ENCODE measurements around the gene PRKD2.
"Not testable (repeated sequence)": the region's sequence is repeated elsewhere in the genome, so short reads cannot be mapped to it uniquely, and the experiment has no call there.

Gene PRKD2

DNA sequence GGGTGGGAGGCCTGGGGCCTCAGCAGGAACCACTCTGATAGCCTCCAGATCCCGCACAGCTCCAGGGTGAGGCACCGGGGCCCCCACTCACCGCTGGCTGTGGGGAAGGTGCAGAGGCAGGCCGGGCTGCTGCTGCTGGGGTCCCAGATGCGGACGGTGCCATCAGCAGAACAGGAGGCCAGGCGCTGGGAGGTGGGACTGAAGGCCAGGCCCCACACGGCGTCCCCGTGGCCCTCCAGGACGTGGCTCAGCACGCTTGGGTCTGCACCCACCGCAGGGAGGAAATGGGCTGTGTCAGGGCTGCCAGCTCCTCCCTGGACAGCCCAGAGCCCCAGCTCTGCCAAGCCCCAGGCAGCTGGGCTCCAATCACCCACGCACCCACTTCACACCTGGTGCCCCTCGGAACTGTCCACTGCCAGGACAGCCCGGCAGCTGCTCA, 6.1 kb upstream of the PRKD2 start:
- no peak for DNase-seq

DNA sequence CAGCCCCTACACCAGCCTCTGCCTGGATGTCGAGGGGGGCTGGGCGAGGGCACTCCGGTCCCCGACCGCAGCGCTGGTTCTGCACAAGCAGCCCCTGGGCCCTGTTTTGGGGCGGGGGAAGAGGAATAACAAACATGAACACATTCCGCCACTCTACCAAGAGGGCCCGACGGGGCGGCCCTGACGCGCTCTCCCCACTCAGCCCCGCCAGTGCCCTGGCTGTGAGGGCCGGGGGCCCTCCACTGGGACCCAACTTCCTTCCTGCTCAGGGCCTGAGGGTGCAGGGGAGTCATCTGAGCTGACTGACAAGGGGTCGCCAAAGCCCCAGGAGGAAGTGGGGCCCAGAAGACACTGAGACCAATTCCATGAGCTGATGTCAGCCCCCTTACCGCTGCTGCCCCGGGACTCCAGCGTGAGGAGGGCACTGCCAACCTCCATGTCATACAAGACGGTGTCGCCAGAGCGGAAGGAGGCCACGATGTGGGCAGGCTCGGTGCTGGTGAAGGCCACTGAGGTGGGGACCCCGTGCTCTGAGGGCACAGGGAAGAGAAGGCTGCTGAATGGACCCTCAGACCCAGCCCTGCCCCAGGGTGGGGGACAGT, 5.6 kb upstream of the PRKD2 start:
- DNase-seq: no peak

DNA sequence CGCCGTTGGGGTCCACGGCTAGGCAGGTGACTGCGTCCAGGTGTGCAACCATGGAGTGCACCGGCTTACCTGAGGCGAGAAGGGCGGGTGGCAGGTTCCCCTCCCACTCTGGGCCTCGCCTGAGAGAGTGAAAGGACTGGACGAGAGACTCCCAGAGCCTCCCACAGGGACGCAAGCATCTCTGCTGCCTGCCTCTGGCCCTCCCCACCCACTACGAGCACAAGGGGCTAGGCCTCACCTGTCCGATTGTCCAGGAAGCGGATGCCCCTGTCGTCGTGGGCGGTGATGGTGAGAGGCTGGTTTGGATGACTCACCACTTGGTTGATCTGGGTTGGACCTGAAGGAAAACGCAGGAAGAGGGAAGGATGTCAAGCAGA, 5.1 kb upstream of the PRKD2 start:
- DNase-seq: no peak

DNA sequence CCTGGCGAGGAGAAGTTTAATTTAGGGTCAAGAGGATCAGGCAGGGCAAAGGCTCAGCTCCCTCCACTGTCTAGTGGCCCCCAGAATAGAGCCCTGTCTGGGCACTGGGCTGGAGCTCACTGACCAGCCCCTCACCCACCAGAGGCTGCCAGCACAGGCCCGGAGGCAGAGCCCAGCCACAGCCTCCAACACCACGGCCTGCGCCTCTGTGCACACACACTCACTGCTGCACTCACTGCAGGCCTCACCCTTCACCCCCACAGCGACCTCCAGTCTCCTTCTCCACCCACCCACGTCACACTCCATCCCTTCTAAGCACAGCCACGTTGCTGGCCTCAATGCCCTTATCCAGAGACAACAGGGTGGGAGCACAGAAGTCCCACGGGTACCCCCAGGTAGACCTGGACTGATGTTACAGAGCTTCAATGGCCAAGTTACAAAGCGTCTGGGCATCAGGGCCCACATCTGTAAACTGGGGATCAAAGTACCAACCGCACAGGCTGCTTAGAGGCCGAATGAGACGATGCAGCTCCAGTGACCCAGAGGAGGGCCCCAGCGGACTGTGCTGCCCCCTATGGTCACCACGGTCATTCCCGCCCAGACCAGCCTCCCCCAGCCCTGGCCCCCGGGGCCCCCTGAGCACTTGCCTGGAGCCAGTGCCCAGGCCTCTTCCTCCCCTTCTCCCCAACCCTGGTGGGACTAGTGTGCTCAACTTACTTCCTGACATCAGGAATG, 4.5 kb upstream of the PRKD2 start:
- DNase-seq: no peak

DNA sequence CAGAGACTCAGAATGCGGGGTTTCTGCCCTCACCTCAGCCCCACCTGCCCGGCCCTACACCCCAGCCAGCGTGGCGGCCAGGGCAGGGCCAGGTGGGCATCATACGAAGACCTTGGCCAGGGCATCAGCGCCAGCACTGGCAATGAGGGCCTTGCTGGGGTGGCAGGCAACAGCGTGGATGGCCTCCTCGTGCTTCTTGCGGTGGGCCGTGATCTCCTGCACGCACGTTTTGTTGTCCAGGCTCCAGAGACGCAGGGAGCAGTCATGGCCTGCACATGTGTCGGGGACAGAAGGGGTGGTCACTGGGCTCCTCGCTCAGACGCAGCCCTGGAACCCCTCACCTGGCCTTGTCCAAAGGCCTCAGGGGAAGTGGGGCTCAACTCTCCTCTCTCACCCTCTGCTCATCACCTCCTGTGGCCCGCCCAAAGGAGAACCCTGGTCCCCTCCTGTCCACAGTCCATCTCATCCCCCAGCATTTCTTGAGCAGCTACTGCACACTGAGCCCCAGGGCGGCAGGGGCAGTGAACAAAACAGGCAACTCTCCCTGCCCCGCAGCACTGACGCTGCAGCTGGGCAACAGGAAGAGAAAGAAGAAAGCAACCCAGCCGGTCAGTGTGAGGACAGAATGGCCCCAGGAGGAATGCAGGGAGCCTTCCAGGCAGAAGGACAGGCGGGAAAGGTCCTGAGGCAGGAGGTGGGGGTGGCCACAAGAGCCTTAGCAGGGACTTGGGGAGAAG, 3.8 kb upstream of the PRKD2 start:
- no peak for DNase-seq

DNA sequence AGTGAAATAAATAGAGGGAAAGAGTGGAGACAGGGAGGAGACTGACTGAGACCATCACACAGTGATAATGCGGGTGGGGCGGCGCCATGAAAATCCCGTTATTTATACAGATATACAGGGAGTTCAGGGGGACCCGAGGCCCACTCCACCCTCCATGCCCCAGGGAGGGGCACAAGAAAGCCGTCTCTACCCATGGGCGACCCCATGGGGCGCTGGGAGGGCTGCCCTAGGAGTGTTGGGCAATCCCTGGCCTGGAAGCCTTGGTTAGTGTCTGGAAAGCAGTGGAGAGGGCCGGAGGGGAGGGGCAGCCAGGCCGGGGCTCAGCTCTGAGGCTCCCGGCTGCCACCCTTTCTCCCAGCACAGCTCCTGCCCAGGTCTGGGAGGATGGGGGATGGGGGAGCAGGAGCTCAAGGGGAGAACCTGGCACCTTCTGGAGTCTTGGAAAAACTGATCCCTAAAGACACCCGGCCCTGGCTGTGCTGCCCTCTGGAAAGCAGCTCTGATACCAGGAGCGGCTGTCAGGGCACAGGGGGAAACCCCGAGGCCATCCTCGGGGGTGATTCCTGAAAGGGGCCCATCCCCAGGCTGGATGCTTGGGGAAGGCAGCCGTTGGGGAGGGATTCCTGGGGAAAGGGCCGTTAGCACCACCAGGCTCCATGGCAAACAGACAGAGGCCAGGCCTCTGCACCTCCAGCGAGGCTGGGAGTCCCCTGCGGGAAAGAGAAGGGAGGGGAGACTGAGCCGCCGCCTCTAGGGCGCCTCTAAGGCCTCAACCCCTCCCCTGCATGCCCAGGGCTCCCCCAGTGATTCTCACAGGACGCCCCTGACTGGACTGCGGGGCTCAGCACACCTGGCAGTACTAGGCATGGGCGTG, 3.0 kb upstream of the PRKD2 start:
- DNase-seq: no peak

DNA sequence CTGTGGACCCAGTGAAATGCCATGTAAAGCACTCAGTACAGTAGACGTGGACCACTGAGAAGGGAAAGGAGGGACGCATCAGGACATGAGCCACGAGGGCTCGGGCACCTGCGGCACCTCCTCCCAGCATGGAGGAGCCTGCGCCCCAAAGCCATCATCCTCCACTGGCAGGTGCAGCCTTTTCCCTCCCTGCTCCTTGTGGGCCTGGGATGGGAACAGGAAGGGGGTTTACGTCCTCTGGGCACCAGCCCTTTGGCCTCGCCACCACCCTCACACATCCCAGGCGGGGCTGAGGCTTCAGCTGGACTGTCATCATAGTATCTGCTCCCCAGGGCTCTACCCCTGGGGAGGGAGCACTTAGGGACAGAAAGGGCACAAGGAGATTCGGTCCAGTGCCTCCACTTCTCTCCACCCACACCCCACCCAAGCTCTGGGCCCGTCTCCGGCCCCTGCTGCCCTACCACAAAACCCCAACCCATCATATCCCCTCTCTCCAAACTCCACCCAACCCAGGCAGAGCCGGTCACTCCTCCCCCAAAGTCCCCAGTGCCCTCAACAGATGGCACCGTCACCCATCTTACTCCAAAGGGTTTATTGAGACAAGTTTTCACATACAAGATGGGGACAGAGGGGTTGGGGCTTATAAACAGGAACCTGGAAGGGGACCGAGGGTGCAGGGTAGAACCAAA, 2.2 kb upstream of the PRKD2 start:
- no peak for DNase-seq

DNA sequence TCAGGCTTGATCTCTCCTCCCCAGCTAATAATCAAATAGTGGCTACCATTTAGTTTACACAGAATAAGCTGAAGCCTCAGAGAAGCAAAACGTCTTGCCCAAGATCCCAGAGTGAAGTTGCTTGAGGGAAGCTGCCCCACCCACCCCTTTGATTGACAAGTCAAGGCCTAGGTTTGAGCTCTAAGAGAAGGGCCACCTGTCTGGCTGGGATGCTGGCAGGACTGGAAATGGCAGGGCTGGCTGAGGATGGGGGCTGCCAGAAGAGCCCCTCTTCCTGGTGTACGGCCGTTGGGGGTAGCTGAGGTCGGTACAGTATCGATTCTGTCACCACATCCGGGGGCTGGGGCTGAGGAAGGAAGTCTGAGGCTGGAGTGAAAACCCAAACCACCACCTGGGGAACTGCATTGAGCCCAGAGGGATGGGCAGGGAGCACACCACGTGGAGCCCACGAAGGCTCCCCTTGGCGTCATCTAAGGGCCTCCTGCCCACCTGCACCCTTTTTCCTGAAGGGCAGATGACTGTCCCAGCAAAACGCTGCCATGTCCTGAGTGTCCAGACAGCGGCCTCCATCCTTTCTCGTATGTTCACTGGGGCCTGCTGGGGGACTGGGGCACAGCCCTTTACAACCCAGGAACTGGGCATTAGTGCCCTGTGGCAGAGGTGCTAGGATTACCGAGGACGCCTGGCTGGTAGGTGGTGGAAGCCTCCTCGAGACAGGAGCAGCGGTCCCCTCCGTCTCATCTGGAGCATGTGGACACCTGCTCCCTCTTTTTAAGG, 1.4 kb upstream of the PRKD2 start:
- no peak for DNase-seq

DNA sequence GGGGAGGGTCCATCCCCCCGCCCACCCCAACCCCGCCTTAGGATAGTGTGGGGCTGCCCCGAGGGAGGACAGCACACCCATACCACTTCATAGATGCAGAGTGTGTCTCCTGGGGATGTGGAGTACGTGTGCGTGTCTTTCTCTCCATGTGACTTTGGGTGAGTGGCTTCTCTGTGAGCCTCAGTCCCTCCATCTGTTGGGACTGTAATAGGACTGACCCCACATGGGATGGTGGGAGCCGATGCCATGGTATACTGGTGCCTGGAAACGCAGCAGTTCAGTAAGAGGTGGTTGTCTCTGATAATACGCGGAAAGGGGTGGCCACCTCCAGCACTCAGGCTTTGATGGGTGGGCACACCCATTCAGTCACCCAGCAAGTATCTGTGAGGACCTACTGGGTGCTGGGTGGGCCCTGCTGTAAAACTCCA, 816 bp upstream of the PRKD2 start:
- no peak for DNase-seq

DNA sequence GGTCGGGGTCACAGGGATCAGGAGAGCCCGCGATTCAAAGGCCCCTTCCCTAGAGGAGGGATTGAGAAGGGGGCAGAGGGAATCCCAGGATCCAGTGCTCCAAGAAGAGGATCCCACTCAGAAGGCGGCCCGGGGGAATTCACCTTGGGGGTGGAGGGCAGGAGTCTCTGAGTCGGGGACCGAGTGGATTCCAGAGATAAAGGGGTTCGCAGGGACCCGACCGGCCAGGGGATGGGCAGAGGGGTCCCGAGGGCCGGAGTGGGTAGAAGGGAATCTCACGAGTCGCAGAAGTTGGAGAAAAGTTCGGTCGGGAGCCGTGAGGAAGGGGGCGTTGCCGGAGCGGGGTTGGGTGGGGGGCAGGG, 261 bp downstream of the PRKD2 start:
- DNase-seq: no peak

DNA sequence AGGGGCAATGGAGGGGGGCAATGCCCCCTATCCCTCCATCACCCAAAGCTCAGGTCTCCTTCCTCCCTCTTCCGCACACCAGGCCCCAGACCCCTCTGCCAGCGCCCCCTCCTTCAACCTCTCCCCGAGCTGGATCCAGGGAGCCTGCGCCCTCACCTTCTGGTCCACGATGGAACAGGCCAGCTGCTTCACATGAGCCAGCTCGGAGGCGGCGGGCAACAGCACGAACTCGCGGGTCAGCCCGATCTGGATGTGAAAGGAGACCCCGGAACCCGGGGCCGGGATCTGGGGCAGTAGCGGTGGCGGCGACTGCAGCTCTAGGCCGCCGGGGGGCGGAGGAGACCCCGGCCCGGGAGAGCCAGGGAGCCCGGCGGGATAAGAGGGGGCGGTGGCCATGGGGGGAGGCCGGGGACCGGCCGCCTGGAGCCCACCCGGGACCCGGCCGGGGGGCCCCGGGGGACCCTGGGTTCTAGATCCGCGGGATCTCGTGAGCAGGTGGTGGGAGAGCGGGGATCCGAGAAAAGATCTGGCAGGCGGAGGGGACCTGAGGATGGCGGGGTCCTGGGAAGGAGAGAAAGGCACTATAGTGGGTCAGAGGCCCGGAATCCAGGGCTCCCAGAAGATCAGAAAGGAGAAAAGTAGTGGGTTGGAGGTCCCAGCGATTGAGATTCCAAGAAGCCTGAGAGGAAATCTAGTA, 791 bp downstream of the PRKD2 start:
- no peak for DNase-seq

DNA sequence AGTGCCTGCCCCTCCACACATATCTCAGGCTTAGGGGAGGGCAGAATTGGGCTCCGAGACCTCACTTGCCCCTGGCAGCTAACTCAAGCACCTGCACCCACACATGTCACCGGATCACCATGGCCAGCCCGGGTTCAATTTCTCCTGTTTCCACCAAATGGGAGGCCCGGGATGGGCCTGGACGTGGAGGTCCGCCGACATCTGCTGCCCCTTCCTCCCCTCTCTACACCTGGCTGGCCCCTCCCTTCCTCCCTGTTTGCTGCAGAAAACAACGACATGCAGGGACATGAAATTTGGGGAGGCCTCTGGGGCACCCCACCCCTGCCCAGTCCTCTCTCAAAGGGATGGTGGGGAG, 1.3 kb downstream of the PRKD2 start:
- DNase-seq: no peak

DNA sequence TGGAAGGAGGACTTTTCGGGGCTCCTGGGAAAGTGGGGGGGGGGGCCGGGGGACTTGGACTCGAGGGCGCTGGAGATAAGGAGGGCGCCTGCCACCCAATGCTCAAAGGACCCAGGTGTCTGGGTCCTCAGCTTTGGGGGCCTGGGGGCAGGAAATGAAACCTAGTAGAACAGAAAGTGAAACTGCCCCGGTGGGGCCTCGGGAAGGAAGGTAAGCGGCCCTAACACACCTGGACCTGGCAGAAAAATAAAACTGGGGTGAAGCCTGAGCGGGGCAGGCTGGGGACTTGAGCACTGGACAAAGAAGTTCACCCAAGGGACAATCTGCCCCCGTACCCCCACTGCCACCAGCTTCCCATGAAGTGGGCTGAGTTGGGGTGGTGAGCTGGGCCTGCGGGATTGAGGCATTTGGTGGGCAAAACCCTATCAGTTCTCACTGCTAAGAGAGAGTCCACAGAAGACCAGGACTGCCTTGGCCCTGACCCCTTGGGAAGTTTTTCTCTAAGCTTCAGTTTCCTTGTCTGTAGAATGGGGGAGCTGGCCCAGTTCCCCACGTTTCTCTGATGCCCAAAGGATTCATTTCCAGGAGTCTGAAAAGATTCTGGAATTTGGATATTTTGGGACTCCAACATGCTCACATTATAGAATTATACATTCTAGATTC, 2.3 kb downstream of the PRKD2 start:
- peak; percentile 52 for DNase-seq

DNA sequence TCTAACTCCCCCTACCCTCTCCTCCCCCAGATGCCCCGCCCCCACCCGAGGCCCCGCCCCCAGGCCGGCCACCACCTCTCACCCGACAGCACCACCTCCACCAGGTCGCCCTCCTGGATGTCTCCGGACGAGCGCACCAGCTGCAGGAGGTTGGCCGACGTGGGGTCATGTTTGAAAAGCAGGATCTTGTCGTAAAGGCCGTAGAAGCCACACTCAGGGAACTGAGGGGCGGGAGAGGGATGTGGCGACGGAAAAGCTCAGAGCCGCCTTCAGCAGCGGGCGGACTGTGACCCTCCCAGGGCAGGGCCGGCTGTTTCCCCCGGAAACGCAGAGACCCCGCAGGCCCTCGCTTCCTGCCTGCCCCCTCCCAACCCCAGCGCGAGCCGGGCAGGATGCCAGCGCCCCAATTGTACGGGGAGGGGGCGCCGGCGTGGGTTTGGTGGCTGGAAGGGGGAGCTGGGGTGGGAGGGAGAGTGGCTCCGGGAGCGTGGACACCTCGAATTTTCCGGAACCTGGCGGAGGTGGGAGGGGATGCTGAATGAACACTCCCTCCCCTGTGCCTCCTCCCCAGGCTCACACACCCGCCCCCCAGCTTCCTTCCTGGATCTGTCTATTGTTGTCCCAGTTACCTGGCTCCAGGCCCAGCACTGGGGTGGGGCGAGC, 3.0 kb downstream of the PRKD2 start:
- peak; percentile 52 for DNase-seq

DNA sequence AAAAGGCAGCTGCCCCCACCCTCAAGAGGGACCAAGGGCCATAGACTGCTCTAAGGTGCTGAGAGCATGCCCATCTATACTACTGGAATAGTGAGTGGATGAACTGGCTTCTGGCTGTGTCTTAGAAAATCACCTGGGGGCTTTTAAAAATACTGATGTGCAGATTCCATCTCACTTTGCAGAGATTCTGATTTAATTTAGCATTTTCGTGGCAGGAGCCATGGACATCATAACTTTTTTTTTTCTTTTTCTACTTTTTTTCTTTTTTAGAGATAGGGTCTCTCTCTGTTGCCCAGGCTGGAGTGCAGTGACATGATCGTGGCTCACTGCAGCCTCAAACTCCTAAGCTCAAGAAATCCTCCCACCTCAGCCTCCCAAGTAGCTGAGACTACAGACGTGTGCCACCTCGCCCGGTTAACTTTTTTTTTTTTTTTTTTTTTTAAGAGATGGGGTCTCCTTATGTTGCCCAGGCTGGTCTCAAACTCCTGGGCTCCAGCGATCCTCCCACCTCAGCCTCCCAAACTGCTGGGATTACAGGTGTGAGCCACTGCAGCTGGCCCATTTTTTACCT, 4.1 kb downstream of the PRKD2 start:
- not testable (repeated sequence) for DNase-seq

DNA sequence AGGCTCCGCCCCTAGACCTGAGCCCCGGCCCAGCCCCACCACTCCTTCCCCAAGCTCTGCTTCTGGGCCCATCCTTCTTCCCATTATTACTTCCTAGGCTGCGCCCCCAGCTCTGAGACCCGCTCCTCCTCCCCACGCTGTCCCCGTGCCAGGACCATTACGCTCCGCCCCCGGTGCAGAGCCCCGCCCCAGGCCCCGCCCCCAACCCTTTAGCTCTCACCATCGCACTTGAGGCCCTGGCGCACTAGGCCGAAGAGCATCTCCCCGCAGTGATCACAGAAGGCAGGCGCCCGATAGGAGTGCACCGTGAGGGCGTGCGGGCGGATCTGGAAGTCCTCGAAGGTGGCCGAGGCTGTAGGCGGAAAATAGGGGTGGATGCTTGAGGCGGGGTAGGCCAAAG, 6.2 kb downstream of the PRKD2 start:
- no peak for DNase-seq

DNA sequence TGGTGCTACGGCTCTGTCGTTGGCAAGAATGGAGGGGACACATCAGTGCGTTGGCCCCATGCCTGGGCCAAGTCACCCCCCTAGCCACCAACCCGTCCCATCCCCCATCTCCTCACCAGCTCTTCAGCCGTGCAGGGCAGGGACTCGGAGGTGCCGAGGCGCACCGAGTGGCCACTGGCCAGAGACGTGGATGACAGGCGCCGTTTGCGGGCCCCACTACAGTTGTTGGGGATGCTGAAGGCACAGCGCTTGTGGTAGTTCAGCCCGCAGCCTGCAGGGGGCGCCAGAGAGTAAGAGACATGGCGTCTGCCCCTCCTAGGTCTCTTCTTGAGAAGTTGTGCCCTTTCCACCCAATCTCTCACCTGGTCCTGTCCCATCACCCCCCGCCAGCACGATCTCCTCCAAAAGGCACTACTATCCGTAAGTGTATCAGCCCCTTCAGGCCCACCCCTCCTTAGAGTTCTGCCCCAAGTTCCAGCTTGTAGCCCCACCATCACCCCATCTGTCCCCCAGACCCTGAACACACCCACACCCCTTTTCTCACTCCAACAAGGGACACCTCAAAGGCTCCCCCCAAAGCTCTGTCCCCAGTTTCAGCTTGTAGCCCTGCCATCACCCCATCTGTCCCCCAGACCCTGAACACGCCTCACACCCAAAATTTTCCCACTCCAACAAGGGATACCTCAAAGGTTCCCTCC, 12.4 kb downstream of the PRKD2 start:
- no peak for DNase-seq

DNA sequence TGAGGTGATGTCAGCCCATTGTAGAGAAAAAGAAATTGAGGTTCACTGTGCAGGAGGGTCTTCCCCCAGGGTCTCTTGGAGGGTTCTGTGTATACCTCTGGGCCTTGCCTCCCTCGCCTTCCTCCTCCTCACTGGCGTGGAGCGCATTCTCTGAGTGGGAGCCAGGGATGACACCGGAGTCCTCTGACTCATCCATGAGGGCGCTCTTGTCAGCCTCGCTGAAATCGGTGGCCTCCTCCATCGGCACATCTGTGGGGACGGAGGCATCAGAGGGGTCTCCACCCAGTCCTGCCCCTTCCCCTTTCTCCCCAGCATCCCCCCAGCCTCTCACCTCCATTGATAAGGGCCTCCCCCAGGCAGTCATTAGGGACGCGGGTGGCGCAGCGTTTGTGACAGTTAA, 16.2 kb downstream of the PRKD2 start:
- DNase-seq: no peak

Measured in NCI-H2029 treated with DMSO at 0.1 percent for 48 hours (cell line).